Retina (tissue), 1 donor: ENCODE measurements around the gene MYO5A.
A peak's percentile ranks its signal among the peaks of the same experiment; 100 is the strongest.
"Not testable (repeated sequence)": the region's sequence is repeated elsewhere in the genome, so short reads cannot be mapped to it uniquely, and the experiment has no call there.

ENCODE experiments used
- DNase-seq: peaks from one replicate; pipeline ENCODE4 v3.0.0-alpha.2; 2016

MYO5A gene

DNA sequence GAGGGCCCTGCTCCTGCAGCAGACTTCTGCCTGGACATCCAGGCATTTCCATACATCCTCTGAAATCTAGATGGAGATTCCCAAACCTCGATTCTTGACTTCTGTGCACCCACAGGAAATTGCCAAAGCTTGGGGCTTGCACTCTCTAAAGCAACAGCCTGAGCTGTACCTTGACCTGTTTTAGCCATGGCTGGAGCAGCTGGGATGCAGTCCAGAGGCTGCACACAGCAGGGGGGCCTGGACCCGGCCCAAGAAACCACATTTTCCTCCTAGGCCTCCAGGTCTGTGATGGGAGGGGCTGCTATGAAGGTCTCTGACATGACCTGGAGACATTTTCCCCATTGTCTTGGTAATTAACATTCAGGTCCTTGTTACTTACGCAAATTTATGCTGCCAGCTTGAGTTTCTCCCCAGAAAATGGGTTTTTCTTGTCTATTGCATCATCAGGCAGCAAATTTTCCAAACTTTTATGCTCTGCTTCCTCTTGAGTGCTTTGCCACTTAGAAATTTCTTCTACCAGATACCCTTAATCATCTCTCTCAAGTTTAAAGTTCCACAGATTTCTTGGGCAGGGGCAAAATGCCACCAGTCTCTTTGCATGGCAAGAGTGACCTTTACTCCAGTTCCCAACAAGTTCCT is 11.8 kb upstream of the MYO5A start:
- no peak for DNase-seq

- DNase-seq, result no peak
These were observed 8.8 kb upstream of the MYO5A start for GRCh38 chr15:52537459-52537858.

- no peak for DNase-seq
These were observed 3.7 kb upstream of the MYO5A start for GRCh38 chr15:52532427-52532826.

DNA sequence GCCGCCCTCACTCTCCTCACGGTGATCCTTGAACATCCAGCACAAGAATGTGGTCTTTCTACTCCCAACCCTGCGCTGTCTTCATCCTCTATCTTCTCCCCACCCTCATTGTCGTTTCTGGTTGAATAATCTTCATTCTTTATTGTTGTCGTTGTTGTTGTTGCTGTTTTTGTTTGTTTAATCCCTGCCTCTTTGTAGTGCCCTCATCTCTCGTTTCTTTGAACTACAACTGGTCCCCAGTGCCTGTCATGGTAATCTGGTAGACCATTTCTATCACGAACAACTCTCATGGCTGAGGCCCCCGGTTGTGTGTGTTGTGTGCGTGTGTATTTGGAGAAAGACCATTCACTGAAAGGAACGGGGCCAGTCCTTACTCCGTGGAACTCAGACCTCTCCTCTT is 1.3 kb upstream of the MYO5A start:
- no peak for DNase-seq

DNA sequence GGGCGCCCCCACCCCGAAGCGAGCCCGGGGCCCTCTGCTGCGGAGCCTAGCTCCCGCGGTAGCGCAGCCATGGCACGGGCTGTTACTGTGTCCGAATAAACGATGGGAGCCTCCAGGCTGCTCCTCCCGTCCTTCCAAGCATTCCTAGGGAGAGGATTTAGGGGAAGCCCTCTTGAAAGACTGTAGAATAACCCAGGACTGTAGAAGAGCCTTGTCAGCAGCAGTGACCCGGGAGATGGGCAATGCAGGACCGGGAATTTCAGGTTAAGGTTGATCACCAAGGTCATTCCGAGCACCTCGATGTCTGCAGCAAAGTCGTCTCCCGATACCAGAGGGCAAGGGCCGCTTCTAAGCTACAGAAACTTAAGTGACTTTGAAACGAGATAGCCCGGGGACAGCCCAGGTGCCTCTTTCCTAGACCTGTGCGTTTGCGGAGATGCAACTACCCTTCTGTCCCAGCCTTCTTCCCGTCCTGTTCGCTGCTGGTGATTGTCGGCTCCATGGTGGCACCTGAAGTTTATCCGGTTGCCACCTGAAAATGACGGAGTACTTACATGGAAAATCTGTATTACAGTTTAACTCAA is 753 bp upstream of the MYO5A start:
- peak; percentile 70 for DNase-seq

- DNase-seq, result no peak
These were observed 643 bp downstream of the MYO5A start for GRCh38 chr15:52527911-52528563.

- no peak for DNase-seq
These were observed 1.3 kb downstream of the MYO5A start for GRCh38 chr15:52527196-52527910.

DNA sequence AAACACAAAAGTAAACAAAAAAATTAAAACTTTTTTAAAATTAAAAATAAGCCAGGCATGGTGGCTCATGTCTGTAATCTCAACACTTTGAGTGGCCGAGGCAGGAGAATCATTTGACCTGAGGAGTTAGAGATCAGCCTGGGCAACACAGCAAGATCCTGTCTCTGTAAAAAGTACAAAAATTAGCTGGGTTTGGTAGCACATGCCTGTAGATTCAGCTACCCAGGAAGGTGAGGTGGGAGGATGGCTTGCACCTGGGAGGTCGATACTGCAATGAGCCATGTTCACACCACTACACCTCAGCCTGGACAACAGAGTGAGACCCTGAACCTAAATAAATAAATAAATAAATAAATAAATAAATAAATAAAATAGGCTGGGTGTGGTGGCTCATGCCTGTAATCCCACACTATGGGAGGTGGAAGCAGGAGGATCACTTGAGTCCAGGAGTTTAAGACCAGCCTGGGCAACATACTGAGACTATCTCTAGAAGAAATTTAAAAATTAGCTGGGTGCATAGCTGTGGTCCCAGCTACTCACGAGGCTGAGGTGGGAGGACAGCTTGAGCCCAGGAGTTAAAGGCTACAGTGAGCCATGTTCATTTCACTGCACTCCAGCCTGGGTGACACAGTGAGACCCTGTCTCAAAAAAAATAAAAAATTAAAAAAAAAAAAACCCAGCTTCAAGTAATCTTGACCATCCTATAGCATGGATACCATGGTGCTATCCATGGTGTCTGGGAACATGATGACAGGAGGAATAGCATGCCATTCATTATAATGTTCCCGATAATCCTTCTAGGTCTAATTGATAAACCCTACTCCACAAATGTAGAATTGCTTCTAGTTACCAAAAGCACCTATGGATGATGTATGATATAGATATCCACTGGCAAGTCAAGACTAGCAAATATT is 4.2 kb downstream of the MYO5A start:
- DNase-seq, result no peak

DNA sequence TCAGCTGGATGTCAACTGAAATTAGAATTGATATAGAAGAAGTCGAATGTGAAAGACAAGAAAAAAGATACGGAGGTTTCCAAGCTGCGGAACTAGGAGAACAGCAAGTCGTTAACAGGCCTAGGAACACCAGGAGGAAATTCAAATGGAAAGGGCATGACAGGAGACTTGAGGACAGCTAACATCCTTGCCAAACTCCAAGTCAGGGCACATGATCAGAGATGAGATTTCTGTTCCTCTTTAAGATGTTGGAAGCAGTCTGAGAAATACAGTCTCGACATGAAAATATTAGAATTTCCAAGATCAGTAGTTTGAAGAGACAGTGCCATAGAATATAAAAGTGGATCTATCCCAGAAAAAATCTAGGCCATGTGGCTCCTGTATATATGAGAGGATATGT is 5.0 kb downstream of the MYO5A start:
- DNase-seq, result no peak

- DNase-seq, result no peak
These were observed 5.5 kb downstream of the MYO5A start for GRCh38 chr15:52523192-52523591.

- no peak for DNase-seq
These were observed 7.0 kb downstream of the MYO5A start for GRCh38 chr15:52521682-52522081.

DNA sequence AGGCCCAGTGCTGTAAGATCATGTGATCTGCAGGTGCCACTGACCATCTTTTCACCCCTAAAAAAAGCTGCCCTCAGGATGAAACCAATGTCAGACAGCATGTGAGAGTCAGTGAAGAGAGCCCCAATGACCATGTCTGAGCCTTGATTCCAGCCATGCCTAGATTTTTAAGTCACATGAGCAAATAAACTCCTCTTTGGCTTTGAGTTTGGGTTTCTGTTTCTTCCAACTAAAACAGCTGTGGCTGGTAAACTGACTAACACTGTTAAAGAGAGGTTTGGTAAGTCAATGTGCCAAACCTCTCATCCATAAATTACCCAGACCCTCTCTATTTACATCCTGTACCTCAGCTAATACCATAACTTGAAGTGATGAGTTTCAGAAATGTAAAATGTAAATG is 8.3 kb downstream of the MYO5A start:
- DNase-seq, result no peak

DNA sequence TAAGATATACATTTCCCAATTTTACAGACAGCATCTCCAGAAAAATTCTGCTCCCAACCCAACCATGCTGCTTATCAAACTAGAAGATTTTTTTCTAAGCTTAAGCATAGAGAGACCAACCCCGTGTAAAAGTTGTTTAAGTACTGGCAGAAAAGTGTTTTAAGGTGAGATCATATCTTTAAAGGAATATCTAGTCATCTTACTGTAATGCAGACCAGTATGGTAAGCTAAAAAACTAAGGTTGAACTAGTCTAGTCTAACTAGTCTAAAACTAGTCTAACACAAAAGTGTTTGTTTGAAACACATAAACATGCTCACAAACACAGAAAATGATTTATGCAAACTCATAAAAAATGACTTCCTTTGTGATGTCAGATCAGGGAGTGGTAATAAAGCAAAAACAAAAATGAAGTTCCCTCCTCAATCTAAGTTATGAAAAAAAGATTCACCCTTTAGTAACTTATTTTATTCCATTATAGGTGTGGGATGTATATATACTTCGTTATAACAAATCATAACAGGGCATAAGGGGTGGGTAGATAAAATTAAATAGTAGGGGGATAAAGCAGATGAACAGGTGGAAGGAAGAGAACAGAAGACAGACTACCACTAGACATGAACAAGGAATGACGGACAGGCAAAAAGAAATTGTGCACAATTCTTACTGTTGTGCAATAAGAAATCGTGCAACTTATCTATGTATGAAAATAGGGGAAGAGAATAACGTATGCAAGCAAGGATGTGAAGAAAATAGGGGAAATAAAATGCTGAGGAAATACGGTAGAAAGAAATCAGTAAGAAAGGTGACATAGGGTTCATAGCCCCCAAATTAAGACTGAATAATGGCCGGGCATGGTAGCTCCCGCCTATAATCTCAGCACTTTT is 10.0 kb downstream of the MYO5A start:
- no peak for DNase-seq

GRCh38 chr15:52517014-52517413 is 11.7 kb downstream of the MYO5A start:
- DNase-seq, result no peak

GRCh38 chr15:52515343-52515742 is 13.3 kb downstream of the MYO5A start:
- DNase-seq, result no peak

GRCh38 chr15:52514482-52514881 is 14.2 kb downstream of the MYO5A start:
- DNase-seq, result no peak

- not testable (repeated sequence) for DNase-seq
These were observed 15.8 kb downstream of the MYO5A start for GRCh38 chr15:52512869-52513268.

DNA sequence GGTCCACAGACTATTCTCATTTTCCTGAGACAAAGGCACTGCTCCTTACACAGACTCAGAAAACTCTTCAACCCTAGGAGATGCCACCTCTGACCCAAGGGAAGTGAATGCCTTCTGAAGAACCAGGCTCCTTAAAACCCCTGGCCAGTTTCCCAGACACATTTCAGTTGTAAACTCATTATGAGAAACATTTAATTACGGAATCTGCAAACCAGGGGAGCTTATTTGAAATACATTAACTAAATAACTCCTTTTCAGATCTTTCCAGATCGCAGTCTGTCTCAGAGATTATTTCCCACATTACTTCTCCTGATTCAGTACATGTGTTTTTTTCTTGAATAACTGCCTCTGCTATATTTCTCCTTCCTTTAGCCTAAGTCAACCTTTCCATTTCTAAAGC is 17.6 kb downstream of the MYO5A start:
- no peak for DNase-seq

- peak; percentile 33 for DNase-seq
These were observed 19.0 kb downstream of the MYO5A start for GRCh38 chr15:52509500-52510245.

GRCh38 chr15:52506549-52506948 is 22.1 kb downstream of the MYO5A start:
- no peak for DNase-seq

GRCh38 chr15:52505151-52505550 is 23.5 kb downstream of the MYO5A start:
- no peak for DNase-seq
